ENCODE results near the gene TSPEAR.

TSPEAR gene

DNA sequence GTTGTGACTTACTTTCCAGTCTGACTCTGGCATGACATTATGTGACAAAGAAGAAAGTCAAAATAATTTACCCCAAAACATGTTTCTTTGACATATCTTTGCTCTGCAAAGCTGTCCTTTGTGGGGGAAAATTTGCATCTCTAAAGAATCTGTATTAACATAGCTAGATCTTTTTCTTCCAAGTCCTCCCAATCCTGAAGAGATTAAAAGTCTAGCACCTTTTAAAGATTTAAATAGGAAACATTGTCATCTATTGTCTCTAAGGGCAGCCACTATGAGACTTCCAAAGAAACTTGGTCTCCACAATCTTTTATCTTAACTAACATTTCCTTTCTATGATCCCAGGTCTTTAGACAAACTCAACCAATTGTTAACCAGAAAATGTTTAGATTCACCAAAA, 240.0 kb downstream of the TSPEAR start:
- Histone ChIP-seq H3K4me3 (no peak overlapping the region), H3K36me3 (no peaks in the 10 kb centered on the region), H3K9ac (no peak overlapping the region), H3K27ac (no peak overlapping the region), H4K20me1 (no peaks in the 10 kb centered on the region), H3K27me3 (no peaks in the 10 kb centered on the region), H3K9me3 (no peaks in the 10 kb centered on the region), H3K4me1 (peaks cover 20% of the 10 kb centered on the region), H3K4me2 (no peak overlapping the region)
- TF ChIP-seq Cebpa-rat (IDR thresholded peaks at IDR 0.05): no peak

DNA sequence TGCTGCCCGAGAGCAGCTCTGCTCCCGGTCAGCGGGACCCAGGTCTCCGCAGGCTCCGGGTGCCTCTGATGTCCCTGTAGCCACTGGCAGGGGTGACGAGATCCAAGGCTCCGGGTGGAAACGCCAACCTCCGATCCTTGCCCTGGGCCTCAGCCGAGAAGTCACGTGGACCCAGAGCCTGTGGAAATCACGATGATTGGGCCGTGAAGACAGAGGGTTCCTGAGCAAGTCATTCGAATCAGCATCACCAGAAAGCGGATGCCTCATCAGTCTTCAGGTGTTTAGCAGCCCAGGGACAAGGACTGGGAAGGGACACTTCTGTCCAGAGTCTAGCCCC, 243.5 kb downstream of the TSPEAR start:
- Histone ChIP-seq H3K4me3 (no peak overlapping the region), H3K36me3 (no peaks in the 10 kb centered on the region), H4K20me1 (no peaks in the 10 kb centered on the region), H3K4me1 (peaks cover 15% of the 10 kb centered on the region), H3K27me3 (no peaks in the 10 kb centered on the region), H3K27ac (no peak overlapping the region), H3K9ac (no peak overlapping the region), H3K4me2 (no peak overlapping the region), H3K9me3 (no peaks in the 10 kb centered on the region)
- TF ChIP-seq Cebpa-rat (IDR thresholded peaks at IDR 0.05): no peak

DNA sequence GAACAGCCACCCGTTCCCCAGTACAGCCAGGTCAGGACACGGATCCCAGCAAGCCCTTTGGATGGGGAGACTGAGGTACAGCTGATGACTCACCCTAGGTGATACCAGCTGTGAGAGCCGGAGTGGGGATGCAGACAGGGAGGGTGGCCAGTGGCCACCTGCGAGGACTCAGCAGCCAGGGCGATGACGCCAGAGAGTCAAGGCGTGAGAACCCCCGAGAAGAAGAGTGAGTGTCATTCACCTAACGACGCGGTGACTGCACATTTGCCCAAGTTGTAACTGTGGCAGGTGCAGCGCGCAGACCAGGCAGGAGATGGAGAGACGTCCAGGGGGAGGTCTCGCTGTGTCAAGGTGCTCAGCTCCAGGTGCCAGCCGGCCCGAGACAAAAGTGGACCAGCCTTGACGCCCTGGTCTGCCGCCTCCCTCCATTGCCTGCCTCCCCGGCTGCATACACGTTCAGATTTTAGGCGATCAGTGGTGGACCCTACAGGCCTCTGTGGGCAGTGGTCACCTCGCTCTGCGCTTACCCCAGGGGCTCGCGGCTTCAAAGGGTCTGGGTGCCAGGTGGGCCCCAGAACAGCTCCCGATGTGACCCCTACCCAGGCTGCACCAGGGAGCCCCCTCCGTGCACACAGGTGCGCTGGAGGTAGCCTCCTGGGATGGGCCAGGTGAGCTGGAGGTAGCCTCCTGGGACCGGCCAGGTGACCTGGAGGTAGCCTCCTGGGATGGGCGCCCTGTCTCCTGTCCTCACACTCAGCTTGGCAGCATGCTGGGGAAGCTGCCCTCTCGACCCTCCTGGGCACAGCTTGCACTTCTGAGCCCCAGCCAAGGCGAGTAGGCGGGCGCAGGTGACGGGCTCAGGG, 244.1 kb downstream of the TSPEAR start:
- no peaks in the 10 kb centered on the region for H4K20me1 ChIP-seq
- H3K36me3 ChIP-seq: no peaks in the 10 kb centered on the region
- no peaks in the 10 kb centered on the region for H3K27me3 ChIP-seq
- H3K9ac ChIP-seq: no peak overlapping the region
- TF ChIP-seq Cebpa-rat (IDR thresholded peaks at IDR 0.05): no peak
- H3K4me3 ChIP-seq: no peak overlapping the region
- no peak overlapping the region for H3K4me2 ChIP-seq
- H3K9me3 ChIP-seq: no peaks in the 10 kb centered on the region
- H3K27ac ChIP-seq: no peak overlapping the region
- peaks cover 13% of the 10 kb centered on the region for H3K4me1 ChIP-seq

DNA sequence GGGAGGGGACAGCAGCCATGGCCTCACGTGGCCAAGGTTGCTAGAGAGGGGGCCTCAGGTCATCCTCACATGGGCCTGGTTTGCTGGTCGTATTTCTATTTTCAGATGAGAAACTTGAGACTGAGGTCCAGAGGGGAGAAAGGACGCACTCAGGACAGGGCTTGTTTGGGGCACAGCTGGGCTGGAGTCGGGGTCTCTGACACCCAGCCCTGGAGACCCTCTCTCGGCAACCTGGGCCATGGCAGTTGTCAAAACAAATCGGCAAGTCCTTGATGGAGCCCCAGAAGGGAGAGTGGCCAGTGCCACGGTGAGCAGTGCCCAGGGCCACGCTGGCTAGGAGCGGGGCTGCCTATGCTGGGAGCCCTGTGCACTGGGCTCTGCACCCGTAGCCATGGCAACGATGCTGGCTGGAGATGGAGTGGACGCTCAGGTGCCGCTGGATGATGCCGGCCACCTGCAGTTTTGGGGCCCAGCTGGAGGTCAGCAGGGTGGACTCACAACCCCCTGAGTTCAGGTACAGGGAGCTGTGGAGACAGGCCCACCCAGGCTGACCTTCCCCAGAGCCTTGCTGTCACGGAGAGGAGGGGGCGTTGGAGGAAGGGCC, 244.9 kb downstream of the TSPEAR start:
- Histone ChIP-seq H3K27me3 (no peaks in the 10 kb centered on the region), H3K4me1 (peaks cover 8% of the 10 kb centered on the region), H4K20me1 (no peaks in the 10 kb centered on the region), H3K4me3 (no peak overlapping the region), H3K9ac (no peak overlapping the region), H3K27ac (no peak overlapping the region), H3K4me2 (no peak overlapping the region), H3K9me3 (no peaks in the 10 kb centered on the region), H3K36me3 (no peaks in the 10 kb centered on the region)
- no peak for TF ChIP-seq Cebpa-rat (IDR thresholded peaks at IDR 0.05)

DNA sequence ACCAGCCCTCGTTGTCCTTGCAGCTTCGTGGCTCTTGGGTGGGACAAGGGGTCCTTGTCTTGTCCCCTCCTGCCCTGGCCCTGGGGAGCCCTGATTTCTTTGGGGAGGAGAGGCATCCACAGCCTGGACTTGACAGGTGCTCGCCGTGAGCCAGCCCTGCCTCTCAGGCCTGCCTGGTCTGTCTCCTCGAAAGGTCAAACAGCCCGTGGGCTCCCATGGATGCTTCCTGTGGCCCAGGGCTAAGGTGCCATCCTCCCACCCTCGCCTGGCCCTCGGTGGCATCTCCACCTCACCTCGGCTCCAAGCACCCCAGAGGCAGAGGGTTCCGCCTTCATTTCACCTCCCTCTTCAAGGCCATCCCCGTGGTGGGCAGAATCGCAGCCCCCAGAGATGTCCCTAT, 247.0 kb downstream of the TSPEAR start:
- H3K27me3 ChIP-seq: no peaks in the 10 kb centered on the region
- H3K9me3 ChIP-seq: no peaks in the 10 kb centered on the region
- no peaks in the 10 kb centered on the region for H4K20me1 ChIP-seq
- H3K27ac ChIP-seq: no peak overlapping the region
- no peak for TF ChIP-seq Cebpa-rat (IDR thresholded peaks at IDR 0.05)
- no peaks in the 10 kb centered on the region for H3K36me3 ChIP-seq
- H3K4me2 ChIP-seq: no peak overlapping the region
- peaks cover 17% of the 10 kb centered on the region for H3K4me1 ChIP-seq
- H3K4me3 ChIP-seq: no peak overlapping the region
- H3K9ac ChIP-seq: no peak overlapping the region

DNA sequence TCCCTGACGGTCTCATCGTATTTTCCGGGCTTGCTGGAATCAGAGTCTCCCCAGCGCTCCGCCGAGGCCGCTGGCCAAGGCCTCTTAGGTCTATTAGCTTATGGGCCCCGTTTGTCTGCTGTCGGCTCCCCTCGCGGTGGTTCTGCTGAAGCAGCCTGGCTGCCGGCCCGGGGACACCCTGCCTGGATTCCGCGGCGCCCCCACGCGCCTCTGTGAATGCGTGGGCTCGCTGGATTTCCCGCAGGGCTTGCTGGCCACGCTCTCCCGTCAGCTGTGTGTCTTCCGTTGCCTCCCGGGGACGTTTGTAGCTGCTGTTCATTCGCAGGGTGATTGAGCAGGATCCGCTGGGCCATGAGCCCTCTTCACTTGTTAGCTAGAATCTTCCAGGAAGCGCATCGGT, 247.6 kb downstream of the TSPEAR start:
- Histone ChIP-seq H3K4me2 (no peak overlapping the region), H3K9ac (no peak overlapping the region), H3K9me3 (no peaks in the 10 kb centered on the region), H3K36me3 (no peaks in the 10 kb centered on the region), H3K27me3 (no peaks in the 10 kb centered on the region), H3K27ac (no peak overlapping the region), H3K4me1 (peaks cover 23% of the 10 kb centered on the region), H3K4me3 (no peak overlapping the region), H4K20me1 (no peaks in the 10 kb centered on the region)
- no peak for TF ChIP-seq Cebpa-rat (IDR thresholded peaks at IDR 0.05)

DNA sequence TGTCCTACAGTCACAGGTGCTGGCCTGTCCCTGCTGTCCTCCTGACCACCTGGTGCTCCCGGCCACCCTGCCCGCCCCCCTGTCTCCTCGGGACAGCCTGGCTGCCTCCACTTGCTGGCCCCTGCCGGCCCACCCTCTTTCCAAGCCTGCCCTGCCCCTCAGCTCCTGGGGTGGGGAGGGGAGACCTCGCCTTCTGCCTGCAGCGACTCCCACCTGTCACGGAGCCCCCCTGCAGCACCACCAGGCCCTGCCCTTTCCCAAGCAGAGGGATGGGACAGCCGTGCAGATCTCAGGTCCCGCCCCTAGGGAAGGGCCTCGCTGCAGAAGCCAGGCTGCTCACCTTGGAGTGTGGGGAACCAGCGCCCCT, 248.6 kb downstream of the TSPEAR start:
- Histone ChIP-seq H3K4me2 (no peak overlapping the region), H3K4me3 (no peak overlapping the region), H4K20me1 (no peaks in the 10 kb centered on the region), H3K9ac (no peak overlapping the region), H3K36me3 (no peaks in the 10 kb centered on the region), H3K27ac (no peak overlapping the region), H3K4me1 (peaks cover 25% of the 10 kb centered on the region), H3K9me3 (no peaks in the 10 kb centered on the region), H3K27me3 (no peaks in the 10 kb centered on the region)
- TF ChIP-seq Cebpa-rat (IDR thresholded peaks at IDR 0.05): no peak

DNA sequence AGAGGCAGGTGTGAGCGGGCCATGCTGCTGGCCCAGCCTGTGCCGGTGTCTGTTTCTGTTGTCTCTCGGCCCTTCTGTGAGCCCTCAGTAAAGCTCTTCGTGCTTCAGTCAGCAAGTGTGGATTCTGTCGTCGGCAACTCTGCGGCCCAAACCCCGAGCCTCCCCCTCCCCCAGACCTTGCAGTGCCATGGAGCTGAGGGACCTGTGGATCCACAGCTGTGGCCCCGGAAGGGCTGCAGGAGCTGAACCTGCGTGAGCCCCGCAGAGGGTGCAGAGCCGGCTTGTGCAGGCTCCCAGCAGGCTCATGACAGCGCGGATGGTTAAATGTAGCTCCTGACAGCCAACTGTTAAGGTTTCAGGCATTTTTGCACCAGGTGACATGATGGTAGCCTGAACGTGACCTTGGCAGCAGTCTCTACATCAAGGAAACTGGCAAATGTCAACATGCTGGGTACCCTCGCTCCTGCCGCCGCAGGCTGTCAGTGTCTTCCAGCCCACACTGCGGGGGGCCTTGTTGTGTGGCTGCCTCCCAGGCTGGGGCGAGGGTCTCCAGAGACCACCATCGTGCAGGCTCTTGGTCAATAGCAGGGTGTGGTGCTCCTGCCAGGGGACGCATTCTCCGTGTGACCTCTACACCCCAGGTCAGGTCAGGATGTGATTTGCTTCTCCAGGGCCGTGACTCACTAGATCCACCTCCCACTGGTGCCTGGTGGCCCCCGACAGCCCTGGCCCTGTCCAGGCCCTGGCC, 249.1 kb downstream of the TSPEAR start:
- 0 out of 2 replicates have a peak, but pooled peaks cover 3% of the 10 kb centered on the region for H3K36me3 ChIP-seq
- H3K9ac ChIP-seq: no peak overlapping the region
- H3K27ac ChIP-seq: no peak overlapping the region
- no peak overlapping the region for H3K4me2 ChIP-seq
- H4K20me1 ChIP-seq: no peaks in the 10 kb centered on the region
- no peak overlapping the region for H3K4me3 ChIP-seq
- H3K9me3 ChIP-seq: no peaks in the 10 kb centered on the region
- H3K27me3 ChIP-seq: no peaks in the 10 kb centered on the region
- peaks cover 25% of the 10 kb centered on the region for H3K4me1 ChIP-seq
- TF ChIP-seq Cebpa-rat (IDR thresholded peaks at IDR 0.05): no peak

DNA sequence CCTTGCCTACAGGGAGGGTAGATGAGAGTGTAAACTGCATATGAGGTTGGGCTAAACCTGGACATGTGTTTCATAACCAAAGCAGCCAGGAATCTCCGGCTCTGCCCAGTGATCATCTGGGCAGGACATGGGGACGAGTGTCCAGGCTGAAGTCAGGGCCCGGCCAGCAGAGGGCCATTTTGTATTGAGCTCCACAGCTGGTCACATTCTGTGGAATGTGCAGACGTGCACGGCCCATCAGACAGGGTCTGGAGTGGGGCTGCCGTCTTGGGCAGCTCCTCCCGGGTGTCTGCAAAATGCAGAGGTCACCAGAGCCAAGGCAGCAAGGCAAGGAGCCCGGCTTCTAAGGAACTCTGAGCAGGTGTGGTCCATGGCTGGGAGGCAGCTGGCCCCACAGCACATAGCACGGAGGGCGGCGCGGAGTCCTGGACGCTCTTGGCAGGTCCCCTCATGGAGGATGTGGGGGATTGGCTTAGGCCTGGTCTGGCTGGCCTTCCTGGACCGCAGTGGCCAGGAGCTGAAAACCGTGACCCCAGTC, 249.8 kb downstream of the TSPEAR start:
- H3K27me3 ChIP-seq: no peaks in the 10 kb centered on the region
- H3K9me3 ChIP-seq: no peaks in the 10 kb centered on the region
- no peak overlapping the region for H3K9ac ChIP-seq
- no peak overlapping the region for H3K27ac ChIP-seq
- TF ChIP-seq Cebpa-rat (IDR thresholded peaks at IDR 0.05): no peak
- no peak overlapping the region for H3K4me3 ChIP-seq
- peaks cover 31% of the 10 kb centered on the region for H3K4me1 ChIP-seq
- no peak overlapping the region for H3K4me2 ChIP-seq
- H4K20me1 ChIP-seq: no peaks in the 10 kb centered on the region
- H3K36me3 ChIP-seq: 0 out of 2 replicates have a peak, but pooled peaks cover 8% of the 10 kb centered on the region

DNA sequence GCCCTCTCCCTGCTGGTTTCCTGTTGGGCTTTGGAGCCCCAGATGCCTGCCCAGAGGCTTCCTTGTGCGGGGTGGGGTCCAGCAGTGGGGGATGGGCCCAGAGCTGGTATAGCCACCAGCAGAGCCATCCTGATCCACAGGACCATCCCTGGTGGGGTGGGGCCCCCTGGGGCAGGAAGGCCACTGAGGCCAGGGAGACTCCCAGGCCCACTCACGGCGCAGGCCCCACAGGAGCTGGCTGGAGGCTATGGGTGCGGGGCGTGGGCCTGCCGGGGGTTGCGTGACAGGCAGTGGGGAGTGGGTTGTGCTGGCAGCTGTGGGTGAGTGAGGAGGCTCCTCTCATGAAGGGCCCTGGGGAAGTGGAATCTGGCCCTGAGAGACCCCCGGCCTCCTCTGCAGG, 250.4 kb downstream of the TSPEAR start:
- Histone ChIP-seq H3K9ac (no peak overlapping the region), H4K20me1 (no peaks in the 10 kb centered on the region), H3K4me1 (peaks cover 36% of the 10 kb centered on the region), H3K36me3 (0 out of 2 replicates have a peak, but pooled peaks cover 8% of the 10 kb centered on the region), H3K4me2 (no peak overlapping the region), H3K9me3 (no peaks in the 10 kb centered on the region), H3K4me3 (no peak overlapping the region), H3K27me3 (no peaks in the 10 kb centered on the region), H3K27ac (no peak overlapping the region)
- TF ChIP-seq Cebpa-rat (IDR thresholded peaks at IDR 0.05): no peak

All from BLaER1 (cell line).